ENCODE data around the gene PPP2R2D. TPM values are rescaled to one million over a fixed set of nuclear protein-coding genes. Genes with fewer than 3 reads are reported as not detected.

The PPP2R2D gene
- total RNA-seq, 1 donor from 2014 or later = 28.3 TPM

- Histone ChIP-seq H3K36me3 (no peaks in the 10 kb centered on the region), H3K27ac (no peak overlapping the region), H3K4me3 (no peak overlapping the region), H3K27me3 (no peaks in the 10 kb centered on the region), H3K9me3 (no peaks in the 10 kb centered on the region), H3K4me1 (peaks cover 42% of the 10 kb centered on the region)
- ATAC-seq (no peak), DNase-seq (no peak)
- TF ChIP-seq CTCF (IDR thresholded peaks at IDR 0.05) = no peak
- intact Hi-C loops (cut with DNase I) = no loop called here
Observed at GRCh38 chr10:131926743-131927595, 26.2 kb downstream of the PPP2R2D start.

GRCh38 chr10:131928248-131929095 is 27.7 kb downstream of the PPP2R2D start:
- Histone ChIP-seq H3K4me3 (no peak overlapping the region), H3K27me3 (no peaks in the 10 kb centered on the region), H3K27ac (peak overlapping the region; percentile 33), H3K36me3 (no peaks in the 10 kb centered on the region), H3K4me1 (peaks cover 42% of the 10 kb centered on the region), H3K9me3 (no peaks in the 10 kb centered on the region)
- peak; percentile 65 for ATAC-seq
- TF ChIP-seq CTCF (IDR thresholded peaks at IDR 0.05) = no peak
- intact Hi-C loops (cut with DNase I) = no loop called here
- DNase-seq = peak; percentile 70

GRCh38 chr10:131929122-131929845 is 28.5 kb downstream of the PPP2R2D start:
- H3K27ac ChIP-seq = peak overlapping the region; percentile 33
- TF ChIP-seq CTCF (IDR thresholded peaks at IDR 0.05) = no peak
- no peaks in the 10 kb centered on the region for H3K27me3 ChIP-seq
- no peak overlapping the region for H3K4me3 ChIP-seq
- ATAC-seq = peak; percentile 39
- intact Hi-C loops (cut with DNase I) = no loop called here
- H3K9me3 ChIP-seq = no peaks in the 10 kb centered on the region
- no peaks in the 10 kb centered on the region for H3K36me3 ChIP-seq
- H3K4me1 ChIP-seq = peaks cover 42% of the 10 kb centered on the region
- DNase-seq = no peak

- Histone ChIP-seq H3K9me3 (no peaks in the 10 kb centered on the region), H3K27ac (no peak overlapping the region), H3K36me3 (peaks cover 9% of the 10 kb centered on the region), H3K4me3 (no peak overlapping the region), H3K4me1 (peaks cover 42% of the 10 kb centered on the region), H3K27me3 (no peaks in the 10 kb centered on the region)
- no peak for ATAC-seq
- no peak for TF ChIP-seq CTCF (IDR thresholded peaks at IDR 0.05)
- peak; percentile 11 for DNase-seq
- intact Hi-C loops (cut with DNase I) = no loop called here
Observed at GRCh38 chr10:131930150-131930549, 29.3 kb downstream of the PPP2R2D start.

GRCh38 chr10:131930586-131931330 is 29.9 kb downstream of the PPP2R2D start:
- H3K27me3 ChIP-seq = no peaks in the 10 kb centered on the region
- ATAC-seq (no peak), DNase-seq (peak; percentile 12)
- H3K4me1 ChIP-seq = peaks cover 42% of the 10 kb centered on the region
- H3K36me3 ChIP-seq = peaks cover 14% of the 10 kb centered on the region
- H3K9me3 ChIP-seq = no peaks in the 10 kb centered on the region
- intact Hi-C loops (cut with DNase I) = no loop called here
- no peak overlapping the region for H3K27ac ChIP-seq
- H3K4me3 ChIP-seq = no peak overlapping the region
- TF ChIP-seq CTCF (IDR thresholded peaks at IDR 0.05) = no peak

All from upper lobe of right lung (tissue), 1 donor.